Kidney epithelial cell (primary cell): ENCODE results near the gene ATPAF1. TPM values are rescaled to one million over a fixed set of nuclear protein-coding genes. Genes with fewer than 3 reads are reported as not detected.
"Not testable (repeated sequence)": the region's sequence is repeated elsewhere in the genome, so short reads cannot be mapped to it uniquely, and the experiment has no call there.

Experiments used
- DNase-seq: peaks from one replicate; pipeline ENCODE4 v3.0.0-alpha.2; 2010; ENCODE audit warnings: low read depth
- H3K27me3 ChIP-seq: 2 replicates; pipeline ENCODE4 v1.6.0; 2011; ENCODE audit warnings: low read length; ENCODE audit not compliant: control insufficient read depth, insufficient read depth
- H3K36me3 ChIP-seq: 2 replicates; pipeline ENCODE4 v1.5.1; 2011; ENCODE audit warnings: low read length; ENCODE audit not compliant: control insufficient read depth, insufficient read depth
- H3K4me3 ChIP-seq: 2 replicates; pipeline ENCODE4 v1.5.1; 2011; ENCODE audit warnings: low read depth, mild to moderate bottlenecking, control low read depth, low read length
- CTCF ChIP-seq: IDR thresholded peaks from 2 replicates; pipeline ENCODE4 v1.5.1; 2011; ENCODE audit warnings: mild to moderate bottlenecking, moderate library complexity, low read length, control low read depth, inconsistent platforms; ENCODE audit not compliant: insufficient read depth, poor library complexity, severe bottlenecking
- total RNA-seq: library from RNA; depleted of rRNA; stranded (reverse); fragments of >200 nt; gene quantifications from 2 replicates; pipeline ENCODE4 v1.2.3, GENCODE V29; 2015

The ATPAF1 gene
- total RNA-seq, 1 donor from 2014 or later: 31.3 TPM

- Histone ChIP-seq H3K36me3 (no peaks in the 10 kb centered on the region), H3K4me3 (no peak overlapping the region)
- TF ChIP-seq CTCF: no peak
Measured at GRCh38 chr1:46654012-46654411, 14.2 kb downstream of the ATPAF1 start.

GRCh38 chr1:46653405-46653958, 14.7 kb downstream of the ATPAF1 start:
- no peaks in the 10 kb centered on the region for H3K36me3 ChIP-seq
- no peak overlapping the region for H3K4me3 ChIP-seq
- no peak for TF ChIP-seq CTCF
- no peaks in the 10 kb centered on the region for H3K27me3 ChIP-seq
- DNase-seq: no peak

More at GRCh38 chr1:46654012-46654411, 14.2 kb downstream of the ATPAF1 start:
- no peak for DNase-seq
- H3K27me3 ChIP-seq: no peaks in the 10 kb centered on the region

GRCh38 chr1:46652321-46653100, 15.7 kb downstream of the ATPAF1 start:
- Histone ChIP-seq H3K4me3 (no peak overlapping the region), H3K36me3 (no peaks in the 10 kb centered on the region), H3K27me3 (no peaks in the 10 kb centered on the region)
- TF ChIP-seq CTCF: no peak
- DNase-seq: no peak

GRCh38 chr1:46651152-46651551, 17.0 kb downstream of the ATPAF1 start:
- H3K36me3 ChIP-seq, H3K27me3 ChIP-seq, H3K4me3 ChIP-seq, DNase-seq: not testable (repeated sequence)

- TF ChIP-seq CTCF: no peak
- H3K4me3 ChIP-seq: no peak overlapping the region
- no peak for DNase-seq
- H3K27me3 ChIP-seq: no peaks in the 10 kb centered on the region
- H3K36me3 ChIP-seq: no peaks in the 10 kb centered on the region
Measured at GRCh38 chr1:46650491-46650890, 17.7 kb downstream of the ATPAF1 start.

- TF ChIP-seq CTCF: no peak
- H3K36me3 ChIP-seq: no peaks in the 10 kb centered on the region
Measured at GRCh38 chr1:46649764-46650163, 18.4 kb downstream of the ATPAF1 start.

More at GRCh38 chr1:46649764-46650163, 18.4 kb downstream of the ATPAF1 start:
- H3K27me3 ChIP-seq: no peaks in the 10 kb centered on the region
- no peak overlapping the region for H3K4me3 ChIP-seq
- DNase-seq: no peak
